Smooth muscle cell of the pulmonary artery (primary cell): ENCODE measurements around the gene BOD1L1. TPM values are rescaled to one million over a fixed set of nuclear protein-coding genes. Genes with fewer than 3 reads are reported as not detected.

Source experiments
- total RNA-seq: library from RNA; depleted of rRNA; stranded (reverse); fragments of >200 nt; gene quantifications from 2 replicates; pipeline ENCODE4 v1.2.3, GENCODE V29; 2014

The BOD1L1 gene
- total RNA-seq, result 31.1 and 34.0 TPM in 2 replicates

GRCh38 chr4:13627606-13628311 lies at the start of gene BOD1L1:
Gene BOD1L1 (minus strand): TSS chr4:13627725. CDS start chr4:13627587, 138 bp downstream.

GRCh38 chr4:13543839-13544605 lies 83.5 kb downstream of the BOD1L1 start, which contains the start of gene NKX3-2:
Gene NKX3-2 (minus strand): TSS chr4:13544508. CDS start chr4:13544414, 94 bp downstream.

Other genes starting within 250 kb of the BOD1L1 start
- 11.8 and 16.5 TPM in 2 replicates for gene RAB28, start 143.4 kb downstream of the BOD1L1 start, total RNA-seq
- 0.13 TPM in 1 of 2 replicates, not detected in the other for gene NKX3-2, start 83.2 kb downstream of the BOD1L1 start, total RNA-seq